Activated naive CD8-positive, alpha-beta T cell treated with anti-CD3 and anti-CD28 coated beads, Interleukin-2, amount 10 ng/mL, durations not matched to agents 7 days and 5 days (primary cell): ENCODE data around the gene HEPH. TPM values are rescaled to one million over a fixed set of nuclear protein-coding genes. Genes with fewer than 3 reads are reported as not detected.
A peak's percentile ranks its signal among the peaks of the same experiment; 100 is the strongest.
"Not testable (repeated sequence)": the region's sequence is repeated elsewhere in the genome, so short reads cannot be mapped to it uniquely, and the experiment has no call there.

Experiments used
- ATAC-seq: fragments of 150-1000 bp; cut with Tn5 transposase; one replicate; pipeline ENCODE4 v1.10.0; 2021; ENCODE audit warnings: low read depth, moderate library complexity
- POLR2A ChIA-PET: fragments of 350-600 bp; sonication (Branson Sonifier 250); formaldehyde crosslinking; loops from one replicate; lab custom pipeline; 2021; ENCODE audit warnings: antibody characterized with exemption; lab: Charles Lee
- DNase-seq: peaks from one replicate; pipeline ENCODE4 v3.0.0; 2021
- H3K27ac Mint-ChIP-seq: one replicate; pipeline ENCODE4 v1.8.0; 2022; ENCODE audit warnings: mild to moderate bottlenecking, mixed read lengths
- H3K27me3 Mint-ChIP-seq: one replicate; pipeline ENCODE4 v1.8.0; 2022; ENCODE audit warnings: mild to moderate bottlenecking, moderate library complexity, mixed read lengths
- H3K36me3 Mint-ChIP-seq: one replicate; pipeline ENCODE4 v1.8.0; 2021; ENCODE audit warnings: mild to moderate bottlenecking, mixed read lengths
- H3K4me1 Mint-ChIP-seq: one replicate; pipeline ENCODE4 v1.8.0; 2021; ENCODE audit warnings: mixed read lengths
- H3K4me3 Mint-ChIP-seq: one replicate; pipeline ENCODE4 v1.8.0; 2022; ENCODE audit warnings: mild to moderate bottlenecking, moderate library complexity, mixed read lengths
- H3K9me3 Mint-ChIP-seq: one replicate; pipeline ENCODE4 v1.8.0; 2021; ENCODE audit warnings: mixed read lengths
- total RNA-seq, 2 experiments: library from RNA; stranded (reverse); gene quantifications; one replicate each; pipeline ENCODE4 v1.2.3, GENCODE V29; 2021

Gene HEPH
- total RNA-seq, 2 experiments from 2014 or later: not detected

DNA sequence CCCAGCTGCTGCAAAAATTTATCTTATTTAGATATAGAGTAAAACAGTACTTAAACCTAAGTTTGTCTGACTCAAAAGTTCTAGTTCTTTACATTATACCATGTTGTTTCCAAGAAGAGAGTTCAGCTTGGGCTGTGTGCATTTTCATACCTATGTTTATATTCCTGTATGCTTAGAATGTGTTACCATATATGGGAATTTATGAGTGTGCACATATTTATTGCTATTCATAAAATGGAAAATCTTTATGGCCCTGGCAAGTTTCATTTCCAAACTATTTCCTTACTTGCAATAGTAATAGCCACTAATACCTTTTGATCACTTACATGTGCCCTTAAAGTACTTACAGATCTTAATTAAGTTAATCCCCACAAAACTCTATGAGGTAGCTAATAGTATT is 2.6 kb downstream of the HEPH start:
- ATAC-seq (no peak), DNase-seq (no peak)
- POLR2A ChIA-PET: no interaction called here
- Mint-ChIP-seq H3K27ac (no peak overlapping the region), H3K4me3 (no peak overlapping the region), H3K4me1 (no peaks in the 10 kb centered on the region), H3K9me3 (no peaks in the 10 kb centered on the region), H3K36me3 (no peaks in the 10 kb centered on the region), H3K27me3 (no peaks in the 10 kb centered on the region)

DNA sequence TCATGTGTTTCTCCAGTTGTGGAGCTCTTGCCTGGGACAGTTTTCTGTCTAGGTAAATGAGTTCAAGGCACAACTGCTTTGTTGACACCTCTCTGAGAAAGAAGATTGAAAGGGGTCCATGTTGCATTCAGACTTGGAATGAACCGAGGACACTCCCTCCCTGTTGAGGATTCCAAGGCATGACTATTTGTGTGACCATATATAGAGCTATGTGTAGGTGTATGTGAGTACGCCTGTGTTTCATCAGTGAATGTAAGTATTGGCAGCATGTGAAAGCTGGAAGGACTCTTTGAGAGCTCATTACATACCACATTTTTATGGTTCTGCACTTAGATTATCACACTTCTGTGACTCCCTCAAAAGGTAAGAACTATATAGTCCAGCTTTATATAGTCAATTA is 3.4 kb downstream of the HEPH start:
- no peak for DNase-seq
- ATAC-seq: no peak
- H3K4me3 Mint-ChIP-seq: no peak overlapping the region
- H3K27ac Mint-ChIP-seq: no peak overlapping the region
- POLR2A ChIA-PET: no interaction called here
- no peaks in the 10 kb centered on the region for H3K27me3 Mint-ChIP-seq
- no peaks in the 10 kb centered on the region for H3K36me3 Mint-ChIP-seq
- H3K9me3 Mint-ChIP-seq: no peaks in the 10 kb centered on the region
- no peaks in the 10 kb centered on the region for H3K4me1 Mint-ChIP-seq

- Mint-ChIP-seq H3K9me3 (peaks cover 8% of the 10 kb centered on the region), H3K36me3 (peaks cover 3% of the 10 kb centered on the region)
These were observed 12.1 kb downstream of the HEPH start for GRCh38 chrX:66176134-66176533.

GRCh38 chrX:66191563-66191962 is 27.5 kb downstream of the HEPH start:
- Mint-ChIP-seq H3K9me3 (peaks cover 2% of the 10 kb centered on the region), H3K36me3 (peaks cover 3% of the 10 kb centered on the region), H3K27ac (no peak overlapping the region), H3K4me1 (peaks cover 7% of the 10 kb centered on the region), H3K27me3 (no peaks in the 10 kb centered on the region), H3K4me3 (no peak overlapping the region)
- no peak for DNase-seq
- ATAC-seq: no peak
- POLR2A ChIA-PET: no interaction called here

More at GRCh38 chrX:66176134-66176533, 12.1 kb downstream of the HEPH start:
- H3K4me3 Mint-ChIP-seq: no peak overlapping the region
- no peaks in the 10 kb centered on the region for H3K4me1 Mint-ChIP-seq
- no peak for ATAC-seq
- POLR2A ChIA-PET: no interaction called here
- no peak for DNase-seq
- H3K27me3 Mint-ChIP-seq: no peaks in the 10 kb centered on the region
- H3K27ac Mint-ChIP-seq: no peak overlapping the region

DNA sequence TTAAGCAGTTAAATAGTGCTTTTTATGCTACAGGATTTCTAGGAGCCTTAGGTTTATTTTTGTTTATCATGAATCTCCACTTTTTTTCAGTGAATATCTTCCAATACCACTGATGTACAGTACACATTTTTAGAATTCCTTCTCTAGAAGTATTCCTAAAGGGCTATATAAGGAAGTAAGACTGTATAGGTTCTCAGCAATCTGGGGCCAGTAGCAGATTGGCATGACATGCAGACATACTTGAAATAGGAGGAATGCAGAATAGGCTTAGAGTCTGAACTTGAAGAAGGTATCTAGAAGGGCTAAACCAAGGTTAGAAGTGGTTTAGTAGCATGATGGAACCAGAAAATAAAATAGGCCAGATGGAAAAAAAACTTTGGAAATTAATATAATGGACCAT is 29.8 kb downstream of the HEPH start:
- H3K4me3 Mint-ChIP-seq: no peak overlapping the region
- H3K27ac Mint-ChIP-seq: no peak overlapping the region
- H3K27me3 Mint-ChIP-seq: no peaks in the 10 kb centered on the region
- peaks cover 4% of the 10 kb centered on the region for H3K36me3 Mint-ChIP-seq
- ATAC-seq (no peak), DNase-seq (no peak)
- peaks cover 1% of the 10 kb centered on the region for H3K9me3 Mint-ChIP-seq
- peaks cover 7% of the 10 kb centered on the region for H3K4me1 Mint-ChIP-seq
- POLR2A ChIA-PET: no interaction called here

DNA sequence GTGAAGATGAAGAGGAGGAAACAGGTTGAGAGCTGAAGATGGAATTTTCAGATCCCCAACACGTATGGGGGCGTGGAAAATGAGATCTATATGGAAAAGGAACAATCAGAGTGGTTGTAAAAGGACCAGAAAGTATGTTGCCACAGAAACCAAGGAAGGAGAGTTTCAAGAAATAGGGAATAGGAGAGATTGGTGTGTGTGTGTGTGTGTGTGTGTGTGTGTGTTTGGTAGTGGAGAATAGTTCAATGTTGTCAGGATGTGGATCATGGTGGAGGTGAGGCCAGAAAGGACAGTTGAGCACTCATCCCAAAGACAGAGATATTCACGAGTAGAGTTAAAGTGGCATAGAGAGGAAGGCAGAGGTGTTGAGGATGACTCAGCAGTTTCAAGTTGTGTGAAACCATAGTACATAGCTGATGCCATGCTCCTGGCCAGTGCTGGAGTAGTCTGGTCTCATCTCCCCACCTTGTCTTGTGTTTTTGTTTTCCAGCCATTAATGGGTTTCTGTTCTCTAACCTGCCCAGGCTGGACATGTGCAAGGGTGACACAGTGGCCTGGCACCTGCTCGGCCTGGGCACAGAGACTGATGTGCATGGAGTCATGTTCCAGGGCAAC is 36.1 kb downstream of the HEPH start:
- no peaks in the 10 kb centered on the region for H3K27me3 Mint-ChIP-seq
- peaks cover 1% of the 10 kb centered on the region for H3K36me3 Mint-ChIP-seq
- POLR2A ChIA-PET: no interaction called here
- peak overlapping the region; percentile 47 for H3K27ac Mint-ChIP-seq
- no peaks in the 10 kb centered on the region for H3K9me3 Mint-ChIP-seq
- H3K4me3 Mint-ChIP-seq: no peak overlapping the region
- no peak for DNase-seq
- no peak for ATAC-seq
- peaks cover 13% of the 10 kb centered on the region for H3K4me1 Mint-ChIP-seq

GRCh38 chrX:66200855-66201795 is 37.1 kb downstream of the HEPH start:
- Mint-ChIP-seq H3K27ac (no peak overlapping the region), H3K36me3 (peaks cover 1% of the 10 kb centered on the region), H3K9me3 (no peaks in the 10 kb centered on the region), H3K27me3 (no peaks in the 10 kb centered on the region), H3K4me1 (peaks cover 13% of the 10 kb centered on the region), H3K4me3 (peak overlapping the region; percentile 29)
- POLR2A ChIA-PET: no interaction called here
- ATAC-seq (no peak), DNase-seq (no peak)

DNA sequence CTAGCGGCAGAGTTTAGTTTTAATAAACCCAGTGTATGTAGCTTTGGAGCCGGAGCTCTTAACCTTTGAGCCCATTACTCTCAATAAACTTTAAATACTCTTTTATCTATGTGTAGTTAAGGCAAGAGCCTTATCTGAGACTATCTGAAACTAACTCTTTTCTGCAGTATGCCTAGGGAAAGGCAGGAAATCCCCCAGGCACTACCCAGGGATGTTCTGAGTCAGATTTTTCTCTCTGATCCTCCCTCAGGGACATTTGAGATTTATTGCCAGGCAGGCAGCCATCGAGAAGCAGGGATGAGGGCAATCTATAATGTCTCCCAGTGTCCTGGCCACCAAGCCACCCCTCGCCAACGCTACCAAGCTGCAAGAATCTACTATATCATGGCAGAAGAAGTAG is 39.1 kb downstream of the HEPH start:
- POLR2A ChIA-PET: no interaction called here
- ATAC-seq: no peak
- Mint-ChIP-seq H3K27me3 (no peaks in the 10 kb centered on the region), H3K4me3 (no peak overlapping the region), H3K9me3 (no peaks in the 10 kb centered on the region), H3K27ac (no peak overlapping the region), H3K4me1 (peaks cover 13% of the 10 kb centered on the region), H3K36me3 (peaks cover 1% of the 10 kb centered on the region)
- DNase-seq: no peak

DNA sequence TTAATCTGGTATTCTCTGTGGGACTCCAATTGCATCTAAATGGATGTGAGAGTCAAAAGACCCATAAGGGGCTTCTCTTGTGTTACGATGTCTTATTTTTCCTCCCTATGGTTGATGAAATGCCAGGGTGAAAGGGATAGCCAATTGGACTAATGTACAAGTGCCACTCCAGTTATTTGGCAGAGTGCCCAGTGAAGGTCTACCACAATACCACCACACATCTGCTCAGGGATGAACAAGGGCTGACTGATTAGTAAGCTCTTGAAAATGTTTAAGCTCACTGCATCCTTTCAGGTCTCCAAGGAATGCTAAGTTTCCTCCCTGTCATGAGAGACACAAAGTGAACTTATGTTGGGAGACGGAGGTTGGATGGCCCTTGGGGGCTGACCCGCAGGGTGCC is 57.8 kb downstream of the HEPH start:
- Mint-ChIP-seq H3K27ac (no peak overlapping the region), H3K4me3 (no peak overlapping the region), H3K9me3 (no peaks in the 10 kb centered on the region), H3K27me3 (no peaks in the 10 kb centered on the region), H3K36me3 (no peaks in the 10 kb centered on the region), H3K4me1 (no peaks in the 10 kb centered on the region)
- ATAC-seq (no peak), DNase-seq (no peak)
- POLR2A ChIA-PET: no interaction called here

- no peak for ATAC-seq
- Mint-ChIP-seq H3K36me3 (no peaks in the 10 kb centered on the region), H3K27me3 (no peaks in the 10 kb centered on the region), H3K27ac (no peak overlapping the region), H3K9me3 (peaks cover under 1% of the 10 kb centered on the region), H3K4me1 (no peaks in the 10 kb centered on the region), H3K4me3 (no peak overlapping the region)
- POLR2A ChIA-PET: no interaction called here
- DNase-seq: no peak
These were observed 68.2 kb downstream of the HEPH start for GRCh38 chrX:66232296-66232695.

GRCh38 chrX:66233209-66233608 is 69.2 kb downstream of the HEPH start:
- DNase-seq (no peak), ATAC-seq (no peak)
- Mint-ChIP-seq H3K27me3 (no peaks in the 10 kb centered on the region), H3K36me3 (no peaks in the 10 kb centered on the region), H3K4me1 (no peaks in the 10 kb centered on the region), H3K4me3 (no peak overlapping the region), H3K27ac (no peak overlapping the region), H3K9me3 (peaks cover 3% of the 10 kb centered on the region)
- POLR2A ChIA-PET: no interaction called here

- H3K36me3 Mint-ChIP-seq, H3K4me1 Mint-ChIP-seq, ATAC-seq, POLR2A ChIA-PET, DNase-seq, H3K27ac Mint-ChIP-seq, H3K27me3 Mint-ChIP-seq, H3K4me3 Mint-ChIP-seq, H3K9me3 Mint-ChIP-seq: not testable (repeated sequence)
These were observed 69.9 kb downstream of the HEPH start for GRCh38 chrX:66233904-66234303.

GRCh38 chrX:66255359-66255967 is 91.4 kb downstream of the HEPH start:
- POLR2A ChIA-PET: no interaction called here
- ATAC-seq (no peak), DNase-seq (no peak)
- Mint-ChIP-seq H3K27me3 (no peaks in the 10 kb centered on the region), H3K36me3 (no peaks in the 10 kb centered on the region), H3K27ac (no peak overlapping the region), H3K4me3 (no peak overlapping the region), H3K4me1 (no peaks in the 10 kb centered on the region), H3K9me3 (no peaks in the 10 kb centered on the region)

GRCh38 chrX:66262807-66263206 is 98.8 kb downstream of the HEPH start:
- H3K36me3 Mint-ChIP-seq: no peaks in the 10 kb centered on the region
- H3K4me1 Mint-ChIP-seq: no peaks in the 10 kb centered on the region
- no peaks in the 10 kb centered on the region for H3K27me3 Mint-ChIP-seq
- ATAC-seq (no peak), DNase-seq (no peak)
- no peak overlapping the region for H3K4me3 Mint-ChIP-seq
- H3K27ac Mint-ChIP-seq: no peak overlapping the region
- POLR2A ChIA-PET: no interaction called here
- H3K9me3 Mint-ChIP-seq: no peaks in the 10 kb centered on the region
